CD4-positive, alpha-beta memory T cell (primary cell): Measurements from ENCODE around the gene GUSB. TPM values are rescaled to one million over a fixed set of nuclear protein-coding genes. Genes with fewer than 3 reads are reported as not detected.

Experiments used
- CTCF ChIA-PET: fragments of 350-600 bp; sonication (Branson Sonifier 250); formaldehyde crosslinking; loops from one replicate; lab custom pipeline; 2021; ENCODE audit warnings: inconsistent platforms; ENCODE audit not compliant: partially characterized antibody; lab: Charles Lee
- POLR2A ChIA-PET: fragments of 350-600 bp; sonication (Branson Sonifier 250); formaldehyde crosslinking; loops from one replicate; lab custom pipeline; 2021; ENCODE audit not compliant: partially characterized antibody; lab: Charles Lee
- DNase-seq, 5 donors: peaks; one replicate each; pipeline versions ENCODE4 v3.0.0 to v3.0.0-alpha.2; 2020 to 2022; ENCODE audit warnings: mixed read lengths in 1 of 5
- H3K27ac ChIP-seq: one replicate; pipeline ENCODE4 v1.7.0; 2013; ENCODE audit warnings: low read depth, low read length
- H3K27me3 ChIP-seq: 2 replicates; pipeline ENCODE4 v1.7.0; 2013; ENCODE audit warnings: mild to moderate bottlenecking, low read length, moderate library complexity; ENCODE audit not compliant: insufficient read depth
- H3K36me3 ChIP-seq: 2 replicates; pipeline ENCODE4 v1.7.0; 2013; ENCODE audit warnings: mild to moderate bottlenecking, low read length, moderate library complexity; ENCODE audit not compliant: insufficient read depth
- H3K4me1 ChIP-seq: 2 replicates; pipeline ENCODE4 v1.7.0; 2013; ENCODE audit warnings: mild to moderate bottlenecking, low read length, moderate library complexity; ENCODE audit not compliant: insufficient read depth
- H3K4me3 ChIP-seq, 2 donors: one replicate each; pipeline ENCODE4 v1.7.0; 2013; ENCODE audit warnings: low read length in 2 of 2, mild to moderate bottlenecking in 1 of 2
- H3K9me3 ChIP-seq, 2 donors: one replicate each; pipeline ENCODE4 v1.7.0; 2013; ENCODE audit warnings: low read length in 2 of 2, control low read depth in 1 of 2; ENCODE audit not compliant: control insufficient read depth in 1 of 2
- H3K27ac Mint-ChIP-seq, 7 donors: one replicate each; pipeline ENCODE4 v1.8.0; 2020 to 2021; ENCODE audit warnings: mixed read lengths in 7 of 7, mild to moderate bottlenecking in 6 of 7, inconsistent platforms in 3 of 7, moderate library complexity in 3 of 7
- H3K27me3 Mint-ChIP-seq, 2 donors: one replicate each; pipeline ENCODE4 v1.8.0; 2020 to 2021; ENCODE audit warnings: mixed read lengths in 2 of 2
- H3K36me3 Mint-ChIP-seq, 2 donors: one replicate each; pipeline ENCODE4 v1.8.0; 2020 to 2021; ENCODE audit warnings: mixed read lengths in 2 of 2, inconsistent platforms in 1 of 2, mild to moderate bottlenecking in 1 of 2
- H3K4me1 Mint-ChIP-seq, 4 donors: one replicate each; pipeline ENCODE4 v1.8.0; 2020 to 2021; ENCODE audit warnings: mixed read lengths in 4 of 4, mild to moderate bottlenecking in 1 of 4
- H3K4me3 Mint-ChIP-seq, 8 donors: one replicate each; pipeline ENCODE4 v1.8.0; 2020 to 2021; ENCODE audit warnings: mixed read lengths in 8 of 8, mild to moderate bottlenecking in 7 of 8, moderate library complexity in 6 of 8, inconsistent platforms in 3 of 8
- H3K9me3 Mint-ChIP-seq, 8 donors: one replicate each; pipeline ENCODE4 v1.8.0; 2020 to 2021; ENCODE audit warnings: mixed read lengths in 8 of 8, mild to moderate bottlenecking in 5 of 8, inconsistent platforms in 3 of 8, moderate library complexity in 1 of 8
- intact Hi-C: fragments of 100-400 bp; cut with micrococcal nuclease; formaldehyde crosslinking; loops from one replicate; pipeline ENCODE4 v1.15.1; 2023
- polyA plus RNA-seq, 2 donors: library from polyadenylated mRNA; unstranded; fragments of 300-500 nt; fragmentation: Illumina TruSeq; gene quantifications; one replicate each; pipeline ENCODE4 v1.2.3, GENCODE V29; 2021
- total RNA-seq, 2 experiments: library from RNA; stranded (reverse); gene quantifications; one replicate each; pipeline ENCODE4 v1.2.3, GENCODE V29; 2021

The GUSB gene
- total and polyA plus RNA-seq, 4 experiments from 2014 or later: 48.0 to 63.5 (median 50.6) TPM

GRCh38 chr7:65983965-65984658, 2.1 kb upstream of the GUSB start:
- Mint-ChIP-seq H3K27ac (peak overlapping the region in 1 of 7 donors; percentile 24), H3K9me3 (no peaks in the 10 kb centered on the region), H3K36me3 (peaks cover 0 to 9% of the 10 kb centered on the region in 2 donors), H3K4me3 (no peak overlapping the region), H3K4me1 (peaks cover 4 to 12% (median 9%) of the 10 kb centered on the region in 4 donors), H3K27me3 (no peaks in the 10 kb centered on the region)
- no peak for DNase-seq
- H3K4me1 ChIP-seq: peaks cover 17% of the 10 kb centered on the region
- intact Hi-C loops: loop anchor here (2.0 kb wide), 4 partner anchors 91 to 233 kb away; partner anchors contain the start of genes ASL, CRCP and VKORC1L1
- ChIA-PET CTCF (interaction anchor here (1.4 kb wide), 1 partner anchor 86 kb away, joined by 3 read pairs; no protein-coding TSS in a partner anchor), POLR2A (no interaction called here)
- H3K4me3 ChIP-seq: no peak overlapping the region
- no peak overlapping the region for H3K27ac ChIP-seq
- H3K27me3 ChIP-seq: no peaks in the 10 kb centered on the region
- H3K9me3 ChIP-seq: no peaks in the 10 kb centered on the region
- peaks cover 6% of the 10 kb centered on the region for H3K36me3 ChIP-seq

DNA sequence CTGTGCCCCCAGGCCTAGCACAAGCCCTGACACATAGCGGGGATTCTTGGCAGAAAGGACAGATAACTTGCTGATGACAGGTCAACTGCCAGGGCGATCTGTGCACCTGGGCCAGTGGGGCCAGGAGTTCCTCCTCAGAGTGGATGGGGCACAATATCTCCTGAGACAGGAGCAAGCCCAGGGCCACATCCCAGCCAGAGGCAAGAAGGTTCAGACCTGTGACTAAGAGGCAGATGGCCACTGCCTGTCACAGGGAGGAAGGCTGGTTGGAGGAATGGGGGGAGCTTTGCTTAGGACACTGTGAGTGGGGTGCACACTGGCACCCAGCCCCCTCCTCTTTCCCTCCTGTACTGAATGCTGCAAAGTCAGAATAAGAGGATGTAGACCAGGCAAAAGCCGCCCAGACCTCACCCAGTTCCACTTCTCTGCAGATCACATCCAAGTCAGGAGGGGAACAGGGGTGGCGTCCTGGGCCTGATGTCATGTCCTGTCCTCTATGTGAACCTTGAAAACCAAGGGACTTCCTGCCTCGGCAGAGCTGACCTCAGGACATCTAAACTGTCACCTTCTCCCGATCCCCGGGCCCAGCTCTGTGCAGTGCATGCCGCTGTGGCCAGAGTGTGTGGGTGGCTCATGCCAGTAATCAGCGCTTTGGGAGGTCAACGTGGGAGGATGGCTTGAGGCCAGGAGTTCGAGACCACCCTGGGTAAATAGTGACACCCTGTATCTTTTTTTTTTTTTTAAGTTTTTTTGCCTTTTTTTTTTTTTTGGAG, 1.3 kb downstream of the GUSB start:
- H3K27ac ChIP-seq: peak overlapping the region; percentile 64
- Mint-ChIP-seq H3K27ac (peak overlapping the region; percentile 85 to 96 (median 92)), H3K4me3 (peak overlapping the region; percentile 82 to 95 (median 87)), H3K36me3 (peaks cover 0 to 15% of the 10 kb centered on the region in 2 donors), H3K4me1 (peaks cover 6 to 12% (median 9%) of the 10 kb centered on the region in 4 donors), H3K27me3 (no peaks in the 10 kb centered on the region), H3K9me3 (no peaks in the 10 kb centered on the region)
- peak overlapping the region; percentile 4 to 42 for H3K4me3 ChIP-seq
- H3K27me3 ChIP-seq: no peaks in the 10 kb centered on the region
- peaks cover 17% of the 10 kb centered on the region for H3K4me1 ChIP-seq
- ChIA-PET CTCF (no interaction called here), POLR2A (interaction anchor here (0.5 to 1.4 kb wide), 6 partner anchors 10 to 1322 kb away, joined by 3 to 5 read pairs (median 3); no protein-coding TSS in a partner anchor)
- intact Hi-C loops: loop anchor here (2.0 kb wide), 1 partner anchor 512 kb away; no protein-coding TSS in a partner anchor
- DNase-seq: peak; percentile 54 to 82 (median 68)
- no peaks in the 10 kb centered on the region for H3K9me3 ChIP-seq
- peaks cover 12% of the 10 kb centered on the region for H3K36me3 ChIP-seq

DNA sequence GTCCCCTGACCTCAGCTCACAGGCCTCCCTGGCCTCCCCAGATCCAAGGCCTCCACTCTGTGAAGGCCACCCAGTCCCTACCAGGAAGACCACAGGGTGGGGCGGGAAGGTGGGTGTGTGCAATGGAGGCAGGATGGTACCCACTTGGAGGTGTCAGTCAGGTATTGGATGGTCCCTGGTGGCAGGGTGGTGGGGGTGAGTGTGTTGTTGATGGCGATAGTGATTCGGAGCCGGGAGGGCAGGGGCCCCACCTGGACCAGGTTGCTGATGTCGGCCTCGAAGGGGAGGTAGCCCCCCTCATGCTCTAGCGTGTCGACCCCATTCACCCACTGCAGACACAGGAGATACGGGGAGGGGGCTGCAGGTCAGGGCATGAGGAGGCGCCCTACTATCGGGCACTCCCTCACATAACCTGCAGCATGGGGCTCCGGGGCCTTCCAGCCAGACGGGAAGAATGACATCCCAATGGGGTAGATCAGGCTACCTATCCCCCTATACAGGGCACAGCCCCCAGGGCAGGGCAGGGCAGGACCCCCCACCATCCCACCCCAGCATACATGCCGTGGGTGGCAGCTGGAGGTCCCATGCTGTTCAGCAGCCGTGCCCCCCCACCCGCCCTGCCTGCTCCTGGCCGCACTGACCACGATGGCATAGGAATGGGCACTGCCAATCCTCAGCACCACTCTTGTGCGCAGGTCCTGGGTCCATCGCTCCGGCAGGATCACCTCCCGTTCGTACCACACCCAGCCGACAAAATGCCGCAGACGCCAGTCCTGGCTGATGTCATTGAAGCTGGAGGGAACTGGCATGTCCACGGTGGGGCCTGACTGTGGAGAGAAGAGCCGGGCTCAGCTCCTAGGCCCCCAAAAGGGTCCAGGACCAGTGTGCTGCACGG, 2.2 kb downstream of the GUSB start:
- ChIA-PET CTCF (no interaction called here), POLR2A (interaction anchor here (0.5 to 1.0 kb wide), 2 partner anchors 86 to 1323 kb away, joined by 3 to 5 read pairs; no protein-coding TSS in a partner anchor)
- H3K4me3 Mint-ChIP-seq: peak overlapping the region in 6 of 8 donors; percentile 46 to 95 (median 86)
- H3K27ac Mint-ChIP-seq: peak overlapping the region in 6 of 7 donors; percentile 23 to 92 (median 86)
- H3K9me3 Mint-ChIP-seq: no peaks in the 10 kb centered on the region
- Histone ChIP-seq H3K9me3 (no peaks in the 10 kb centered on the region), H3K36me3 (peaks cover 15% of the 10 kb centered on the region), H3K27ac (peak overlapping the region; percentile 64), H3K4me3 (no peak overlapping the region), H3K4me1 (peaks cover 17% of the 10 kb centered on the region), H3K27me3 (no peaks in the 10 kb centered on the region)
- peaks cover 0 to 15% of the 10 kb centered on the region in 2 donors for H3K36me3 Mint-ChIP-seq
- intact Hi-C loops: loop anchor here (2.0 to 10.0 kb wide), 2 partner anchors 513 to 1675 kb away; no protein-coding TSS in a partner anchor
- DNase-seq: no peak
- no peaks in the 10 kb centered on the region for H3K27me3 Mint-ChIP-seq
- peaks cover 6 to 12% (median 9%) of the 10 kb centered on the region in 4 donors for H3K4me1 Mint-ChIP-seq

DNA sequence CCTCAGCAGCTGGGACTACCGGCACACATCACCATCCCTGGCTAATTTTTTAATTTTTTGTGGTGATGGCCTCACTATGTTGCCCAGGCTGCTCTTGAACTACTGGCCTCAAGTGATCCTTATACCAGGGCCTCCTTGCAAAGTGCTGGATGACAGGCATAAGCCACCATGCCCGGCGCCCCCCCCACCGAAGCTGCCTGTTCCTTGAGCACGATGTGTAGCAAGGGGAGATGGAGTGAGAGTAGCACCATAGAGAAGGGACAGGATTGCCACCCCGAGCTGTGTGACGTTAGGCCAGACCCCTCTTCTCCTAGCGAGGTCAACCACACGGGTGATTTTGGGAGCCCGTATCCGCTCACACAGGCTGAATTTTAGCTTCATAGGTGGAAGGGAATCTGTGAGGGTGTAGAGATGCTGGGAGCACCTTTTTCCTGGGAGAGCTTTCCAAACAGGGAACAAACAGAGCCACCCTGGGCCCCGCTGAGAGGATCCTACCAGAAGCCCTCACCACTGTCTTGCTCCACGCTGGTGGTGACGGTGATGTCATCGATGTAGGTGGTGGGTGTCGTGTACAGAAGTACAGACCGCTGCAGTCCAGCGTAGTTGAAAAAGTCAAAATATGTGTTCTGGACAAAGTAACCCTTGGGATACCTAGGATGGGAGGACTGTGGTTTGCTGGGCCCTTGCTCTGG, 3.0 kb downstream of the GUSB start:
- ChIA-PET POLR2A (interaction anchor here (0.5 kb wide), 1 partner anchor 87 kb away, joined by 5 read pairs; no protein-coding TSS in a partner anchor), CTCF (interaction anchor here (0.8 kb wide), 1 partner anchor 227 kb away, joined by 3 read pairs; no protein-coding TSS in a partner anchor)
- no peaks in the 10 kb centered on the region for H3K9me3 Mint-ChIP-seq
- H3K36me3 Mint-ChIP-seq: peaks cover 1 to 18% of the 10 kb centered on the region in 2 donors
- intact Hi-C loops: loop anchor here (10.0 kb wide), 1 partner anchor 1674 kb away; no protein-coding TSS in a partner anchor
- no peaks in the 10 kb centered on the region for H3K27me3 ChIP-seq
- H3K36me3 ChIP-seq: peaks cover 20% of the 10 kb centered on the region
- no peaks in the 10 kb centered on the region for H3K9me3 ChIP-seq
- no peak overlapping the region for H3K27ac ChIP-seq
- peaks cover 6 to 12% (median 9%) of the 10 kb centered on the region in 4 donors for H3K4me1 Mint-ChIP-seq
- H3K4me3 ChIP-seq: no peak overlapping the region
- H3K4me1 ChIP-seq: peaks cover 17% of the 10 kb centered on the region
- H3K27me3 Mint-ChIP-seq: no peaks in the 10 kb centered on the region
- peak overlapping the region in 3 of 8 donors; percentile 35 to 70 (median 46) for H3K4me3 Mint-ChIP-seq
- peak overlapping the region in 6 of 7 donors; percentile 23 to 71 (median 62) for H3K27ac Mint-ChIP-seq
- DNase-seq: no peak

DNA sequence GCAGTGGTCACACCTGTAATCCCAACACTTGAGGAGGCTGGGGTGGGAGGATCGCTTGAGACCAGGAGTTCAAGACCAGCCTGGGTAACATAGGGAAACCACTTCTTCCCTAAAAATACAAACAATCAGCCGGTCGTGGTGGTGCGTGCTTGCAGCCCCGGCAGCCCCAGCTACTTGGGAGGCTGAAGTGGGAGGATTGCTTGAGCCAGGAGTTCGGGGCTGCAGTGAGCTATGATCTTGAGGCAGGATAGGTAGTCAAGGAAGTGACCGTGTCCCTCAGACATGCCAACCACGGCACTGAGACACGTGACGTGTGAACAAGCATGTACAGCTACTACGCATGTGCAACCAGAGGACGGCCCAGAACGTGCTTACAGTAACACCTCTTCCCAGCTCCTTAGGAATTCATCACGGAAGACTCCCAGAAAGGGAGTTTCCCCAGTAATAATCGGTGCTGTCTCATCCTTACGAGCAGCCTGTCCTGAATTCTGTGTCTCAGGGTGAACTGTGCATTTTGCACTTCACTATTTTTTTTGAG, 5.3 kb downstream of the GUSB start:
- DNase-seq: no peak
- ChIA-PET CTCF (no interaction called here), POLR2A (interaction anchor here (0.6 kb wide), 1 partner anchor 206 kb away, joined by 3 read pairs; no protein-coding TSS in a partner anchor)
- no peaks in the 10 kb centered on the region for H3K27me3 ChIP-seq
- H3K4me1 ChIP-seq: peaks cover 13% of the 10 kb centered on the region
- H3K27ac Mint-ChIP-seq: peak overlapping the region in 1 of 7 donors; percentile 40
- H3K27me3 Mint-ChIP-seq: no peaks in the 10 kb centered on the region
- no peaks in the 10 kb centered on the region for H3K9me3 Mint-ChIP-seq
- H3K36me3 ChIP-seq: peaks cover 36% of the 10 kb centered on the region
- no peaks in the 10 kb centered on the region for H3K9me3 ChIP-seq
- H3K27ac ChIP-seq: no peak overlapping the region
- intact Hi-C loops: loop anchor here (10.0 kb wide), 1 partner anchor 1672 kb away; no protein-coding TSS in a partner anchor
- H3K4me3 Mint-ChIP-seq: no peak overlapping the region
- H3K4me1 Mint-ChIP-seq: peaks cover 6 to 19% (median 9%) of the 10 kb centered on the region in 4 donors
- H3K4me3 ChIP-seq: no peak overlapping the region
- H3K36me3 Mint-ChIP-seq: peaks cover 14 to 35% of the 10 kb centered on the region in 2 donors
